Measurements from ENCODE around the gene ARHGAP19. TPM values are rescaled to one million over a fixed set of nuclear protein-coding genes. Genes with fewer than 3 reads are reported as not detected.

Gene ARHGAP19
- total and polyA plus RNA-seq, 2 of the 8 experiments (the other 6 are each of a cell fraction or from before 2014, with no cell fraction given), result 13.3 to 32.1 TPM

- ChIA-PET POLR2A (ENCODE audit: partially characterized antibody) (interaction anchor here (0.8 to 2.0 kb wide), 5 partner anchors 11 to 57 kb away, joined by 3 to 5 read pairs (median 3); partner anchors contain the start of gene SLIT1), CTCF (ENCODE audit: partially characterized antibody) (interaction anchor here (0.7 to 44.6 kb wide), 35 partner anchors 11 to 202 kb away, joined by 3 to 1348 read pairs (median 5); partner anchors contain the start of gene SLIT1)
- Histone ChIP-seq H2BK12ac (ENCODE audit: low read depth, low read length) (no peak overlapping the region), H3K79me2 (ENCODE audit: control insufficient read depth in 1 of 2, insufficient read depth in 2 of 2, low read length in 2 of 2) (no peaks in the 10 kb centered on the region), H3K4ac (replicated peaks; ENCODE audit: insufficient read length, low read depth, low read length) (no peak overlapping the region), H2BK15ac (ENCODE audit: low read length) (0 out of 2 replicates have a peak overlapping the region, but pooled peaks have one; percentile 36), H2BK120ac (replicated peaks; ENCODE audit: low read depth, low read length) (no peak overlapping the region), H3K9ac (replicated peaks in 1 of 4; ENCODE audit: extremely low read depth in 1 of 4, low read depth in 3 of 4, low read length in 3 of 4) (no peak overlapping the region), H2BK20ac (ENCODE audit: low read length) (no peak overlapping the region), H3K4me1 (replicated peaks in 1 of 4; ENCODE audit: control insufficient read depth in 3 of 4, insufficient read depth in 4 of 4, low read length in 3 of 4) (peaks cover 2 to 9% (median 5%) of the 10 kb centered on the region in 4 experiments; a peak in 5 of 7 replicates), H2BK5ac (ENCODE audit: low read depth, low read length) (no peak overlapping the region), H4K20me1 (replicated peaks in 1 of 2; ENCODE audit: control insufficient read depth in 1 of 2, insufficient read depth in 2 of 2, low read length in 2 of 2) (peaks cover 0 to 3% of the 10 kb centered on the region in 2 experiments), H3K36me3 (ENCODE audit: control insufficient read depth in 2 of 4, insufficient read depth in 4 of 4, low read length in 3 of 4) (no peaks in the 10 kb centered on the region), H3K23me2 (ENCODE audit: low read depth, low read length) (peaks cover 4% of the 10 kb centered on the region; the same call in 1 of the 2 replicates), H3K23ac (ENCODE audit: insufficient read length) (no peak overlapping the region), H3K4me3 (ENCODE audit: extremely low read depth in 1 of 4, insufficient read depth in 2 of 4, low read depth in 3 of 4, low read length in 4 of 4) (peak overlapping the region; percentile 49 to 76 (median 64)), H3K27me3 (replicated peaks in 1 of 4; ENCODE audit: control insufficient read depth in 3 of 4, extremely low read depth in 1 of 4, insufficient read depth in 3 of 4, low read length in 3 of 4) (peaks cover 0 to 12% (median 7%) of the 10 kb centered on the region in 4 experiments; a peak in 5 of 7 replicates), H3K79me1 (ENCODE audit: low read depth, low read length) (no peaks in the 10 kb centered on the region), H2AFZ (ENCODE audit: low read length) (0 out of 2 replicates have a peak overlapping the region, but pooled peaks have one; percentile 10), H3K9me3 (ENCODE audit: insufficient read depth in 2 of 2, low read depth in 1 of 2, low read length in 1 of 2) (no peaks in the 10 kb centered on the region), H2AK5ac (ENCODE audit: low read depth, low read length) (no peak overlapping the region), H3K18ac (ENCODE audit: extremely low read depth, low read length) (peak overlapping the region; percentile 13; the same call in 1 of the 2 replicates), H3K14ac (ENCODE audit: insufficient read length) (no peak overlapping the region), H4K5ac (ENCODE audit: insufficient read length, low read depth, low read length) (no peak overlapping the region), H3K27ac (ENCODE audit: low read depth, low read length) (no peak overlapping the region), H4K91ac (replicated peaks; ENCODE audit: insufficient read length, low read length) (no peak overlapping the region), H3K4me2 (ENCODE audit: insufficient read depth in 1 of 2, low read depth in 2 of 2, low read length in 2 of 2) (peak overlapping the region; percentile 66 to 73), H4K8ac (ENCODE audit: extremely low read depth, insufficient read depth, low read length) (peak overlapping the region; percentile 52; the same call in 1 of the 2 replicates), H3K56ac (replicated peaks; ENCODE audit: insufficient read length, low read depth, low read length) (no peak overlapping the region)
- FAIRE-seq, result peak; percentile 90
- peak; percentile 56 to 85 for DNase-seq (ENCODE audit: low read depth in 1 of 2, low spot score in 2 of 2)
- 2% methylated on average over 48 of the region's 56 CpGs; no CpG with 5 or more reads in 1 of the 2 experiments for WGBS, 2 experiments (ENCODE audit: extremely low coverage in 1 of 2, insufficient coverage in 1 of 2, insufficient read length in 1 of 2, insufficient replicate concordance in 2 of 2, low coverage in 1 of 2, low lambda C conversion rate in 2 of 2, missing lambda C conversion rate in 1 of 2)
- no peak for TF ChIP-seq SIX5 (IDR thresholded peaks at IDR 0.05; ENCODE audit: low read depth, low read length)
- TF ChIP-seq RAD21 (IDR thresholded peaks at IDR 0.05 in 1 of 2, conservative IDR thresholded peaks at IDR 0.05 in 1 of 2; ENCODE audit: low read depth in 2 of 2, low read length in 2 of 2), result peak; percentile 55 to 73
- TF ChIP-seq SIN3A (conservative IDR thresholded peaks at IDR 0.05 in 1 of 2, IDR thresholded peaks at IDR 0.05 in 1 of 2; ENCODE audit: low read depth in 1 of 2, low read length in 2 of 2), result peak; percentile 67 to 70; a peak in 1 of 4 replicates
- peak in 1 of 2 experiments; percentile 80; a peak in 1 of 4 replicates for TF ChIP-seq HDAC2 (IDR thresholded peaks at IDR 0.05; ENCODE audit: borderline replicate concordance in 1 of 2, low read depth in 2 of 2, low read length in 2 of 2)
- TF ChIP-seq GABPA (IDR thresholded peaks at IDR 0.05; ENCODE audit: borderline replicate concordance, insufficient read depth, low read length), result peak; percentile 61; the same call in 1 of the 2 replicates
- peak; percentile 33 for TF ChIP-seq SAP30 (IDR thresholded peaks at IDR 0.05; ENCODE audit: insufficient read depth, insufficient replicate concordance, low read length)
- TF ChIP-seq MAFK (IDR thresholded peaks at IDR 0.05; ENCODE audit: low read depth, low read length), result no peak
- peak; percentile 90 for TF ChIP-seq ASH2L (IDR thresholded peaks at IDR 0.05; ENCODE audit: low read length)
- peak; percentile 38; the same call in 1 of the 2 replicates for TF ChIP-seq SUZ12 (IDR thresholded peaks at IDR 0.05; ENCODE audit: low read length)
Observed at GRCh38 chr10:97196223-97197029, 96.0 kb downstream of the ARHGAP19 start.
